Measurements from ENCODE around the gene ZNF362.

DNA sequence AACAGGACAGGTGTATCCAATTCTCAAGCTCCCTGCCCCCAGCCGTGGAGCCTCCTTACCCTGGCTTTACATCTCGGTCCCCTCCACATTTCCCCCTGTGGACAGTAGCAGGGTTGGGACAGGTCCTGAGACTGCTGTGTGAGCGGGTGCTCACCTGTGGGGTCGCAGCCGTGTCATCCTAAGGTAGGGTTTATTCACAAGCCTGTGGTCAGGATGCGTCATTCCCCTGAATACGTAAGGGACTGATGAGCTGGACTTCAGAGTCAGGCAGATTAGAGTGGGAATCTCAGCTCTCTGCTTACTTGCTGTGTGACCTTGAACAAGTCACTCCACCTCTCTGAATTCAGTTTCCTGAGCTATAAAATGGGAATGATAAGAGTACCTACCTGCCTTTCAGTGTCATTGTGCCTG, 17.7 kb downstream of the ZNF362 start:
- TF ChIP-seq, protein P1, sequence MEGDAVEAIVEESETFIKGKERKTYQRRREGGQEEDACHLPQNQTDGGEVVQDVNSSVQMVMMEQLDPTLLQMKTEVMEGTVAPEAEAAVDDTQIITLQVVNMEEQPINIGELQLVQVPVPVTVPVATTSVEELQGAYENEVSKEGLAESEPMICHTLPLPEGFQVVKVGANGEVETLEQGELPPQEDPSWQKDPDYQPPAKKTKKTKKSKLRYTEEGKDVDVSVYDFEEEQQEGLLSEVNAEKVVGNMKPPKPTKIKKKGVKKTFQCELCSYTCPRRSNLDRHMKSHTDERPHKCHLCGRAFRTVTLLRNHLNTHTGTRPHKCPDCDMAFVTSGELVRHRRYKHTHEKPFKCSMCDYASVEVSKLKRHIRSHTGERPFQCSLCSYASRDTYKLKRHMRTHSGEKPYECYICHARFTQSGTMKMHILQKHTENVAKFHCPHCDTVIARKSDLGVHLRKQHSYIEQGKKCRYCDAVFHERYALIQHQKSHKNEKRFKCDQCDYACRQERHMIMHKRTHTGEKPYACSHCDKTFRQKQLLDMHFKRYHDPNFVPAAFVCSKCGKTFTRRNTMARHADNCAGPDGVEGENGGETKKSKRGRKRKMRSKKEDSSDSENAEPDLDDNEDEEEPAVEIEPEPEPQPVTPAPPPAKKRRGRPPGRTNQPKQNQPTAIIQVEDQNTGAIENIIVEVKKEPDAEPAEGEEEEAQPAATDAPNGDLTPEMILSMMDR (IDR thresholded peaks at IDR 0.05 in 2 of 3, conservative IDR thresholded peaks at IDR 0.05 in 1 of 3; ENCODE audit: control insufficient read depth in 2 of 3, extremely low read depth in 1 of 3, insufficient read depth in 1 of 3, low read depth in 3 of 3, low read length in 3 of 3): no peak
- TF ChIP-seq POLR2AphosphoS5 (IDR thresholded peaks at IDR 0.05; ENCODE audit: low read length) (no peak), RFX5 (IDR thresholded peaks at IDR 0.05; ENCODE audit: low read depth, low read length) (no peak), SREBF1 (IDR thresholded peaks at IDR 0.05; ENCODE audit: low read length) (no peak)
- TF ChIP-seq, protein P2, sequence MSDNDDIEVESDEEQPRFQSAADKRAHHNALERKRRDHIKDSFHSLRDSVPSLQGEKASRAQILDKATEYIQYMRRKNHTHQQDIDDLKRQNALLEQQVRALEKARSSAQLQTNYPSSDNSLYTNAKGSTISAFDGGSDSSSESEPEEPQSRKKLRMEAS (IDR thresholded peaks at IDR 0.05; ENCODE audit: low read depth, low read length): no peak

Data from GM12878 (cell line).